Thyroid gland (tissue), 4 donors: Measurements from ENCODE around the gene CMSS1. TPM values are rescaled to one million over a fixed set of nuclear protein-coding genes. Genes with fewer than 3 reads are reported as not detected.

Experiments
- DNase-seq, 2 donors: peaks; one replicate each; pipeline ENCODE4 v3.0.0-alpha.2; 2019
- H3K27ac ChIP-seq, 3 donors: fragments of 200-600 bp; sonication (generic); 1 replicate in 2 of 3; 2 replicates in 1 of 3; pipeline ENCODE4 v1.5.1; 2016 to 2019; ENCODE audit warnings: mild to moderate bottlenecking in 1 of 3, moderate library complexity in 1 of 3
- H3K27me3 ChIP-seq: fragments of 200-600 bp; sonication (generic); one replicate; pipeline ENCODE4 v1.5.1; 2019
- H3K36me3 ChIP-seq, 2 donors: fragments of 200-600 bp; sonication (generic); one replicate each; pipeline ENCODE4 v1.5.1; 2016 to 2019
- H3K4me1 ChIP-seq, 2 donors: fragments of 200-600 bp; sonication (generic); one replicate each; pipeline ENCODE4 v1.5.1; 2017 to 2019
- H3K4me3 ChIP-seq, 3 donors: fragments of 200-600 bp; sonication (generic); replicated peaks in 1 of 3; 1 replicate in 2 of 3; 2 replicates in 1 of 3; pipeline ENCODE4 v1.5.1; 2016; ENCODE audit warnings: mild to moderate bottlenecking in 1 of 3
- H3K9me3 ChIP-seq: fragments of 200-600 bp; sonication (generic); one replicate; pipeline ENCODE4 v1.5.1; 2017
- POLR2A ChIP-seq, 2 donors: fragments of 450-650 bp; IDR thresholded peaks; one replicate each; pipeline ENCODE4 v1.6.1; 2017; ENCODE audit warnings: antibody characterized with exemption in 2 of 2, mild to moderate bottlenecking in 2 of 2, moderate library complexity in 1 of 2
- whole genome bisulfite sequencing, 2 donors: methylation state at CpG; one replicate each; pipeline ENCODE4 v1.1.5; 2017; 5-methylcytosine and 5-hydroxymethylcytosine counted together
- intact Hi-C: fragments of 100-400 bp; cut with DNase I; formaldehyde crosslinking; loops from one replicate; pipeline ENCODE4 v1.15.1; 2023
- total RNA-seq, 4 donors: library from RNA; depleted of rRNA; stranded (reverse); fragments of >200 nt; gene quantifications; one replicate each; pipeline ENCODE4 v1.2.3, GENCODE V29; 2016
- TF ChIP-seq, protein P1 (sequence below), 6 experiments: fragments of 200-600 bp in 3 of 6; fragments of 450-650 bp in 3 of 6; sonication (generic) in 3 of 6; IDR thresholded peaks; one replicate each; pipeline ENCODE4 v1.5.1; 2016 to 2019; ENCODE audit warnings: antibody characterized with exemption in 6 of 6, mild to moderate bottlenecking in 2 of 6, inconsistent platforms in 1 of 6, moderate library complexity in 1 of 6

The CMSS1 gene
- total RNA-seq, 4 donors from 2014 or later = 7.7 to 15.0 (median 12.9) TPM

DNA sequence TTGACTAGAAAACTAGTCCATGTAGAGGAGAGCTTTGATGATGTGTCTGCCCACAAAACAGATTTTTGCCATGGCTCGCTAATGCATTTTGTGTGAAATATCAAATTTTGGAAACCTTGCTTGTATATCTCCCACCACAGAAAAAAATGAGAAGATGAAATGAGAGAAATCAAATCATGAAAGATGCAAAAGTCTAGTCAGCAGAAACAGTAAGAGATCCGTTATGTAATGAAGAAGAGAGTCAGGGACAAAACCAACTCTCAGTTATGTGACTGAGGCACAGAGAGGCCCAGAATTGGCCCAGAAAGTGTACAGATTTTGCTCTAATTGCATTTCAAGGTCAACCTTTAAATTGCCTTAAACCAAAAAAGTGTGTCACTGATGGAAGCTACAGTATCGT, 189.7 kb downstream of the CMSS1 start:
- H3K27me3 ChIP-seq = no peaks in the 10 kb centered on the region
- no peak overlapping the region for H3K27ac ChIP-seq
- no peaks in the 10 kb centered on the region for H3K9me3 ChIP-seq
- intact Hi-C loops = no loop called here
- H3K36me3 ChIP-seq = no peaks in the 10 kb centered on the region
- no peak for DNase-seq
- peaks cover 6 to 8% of the 10 kb centered on the region in 2 donors for H3K4me1 ChIP-seq
- no peak overlapping the region for H3K4me3 ChIP-seq
- 94 to 98% methylated on average over 3 of the region's 3 CpGs for WGBS, 2 donors
- TF ChIP-seq, protein P1, sequence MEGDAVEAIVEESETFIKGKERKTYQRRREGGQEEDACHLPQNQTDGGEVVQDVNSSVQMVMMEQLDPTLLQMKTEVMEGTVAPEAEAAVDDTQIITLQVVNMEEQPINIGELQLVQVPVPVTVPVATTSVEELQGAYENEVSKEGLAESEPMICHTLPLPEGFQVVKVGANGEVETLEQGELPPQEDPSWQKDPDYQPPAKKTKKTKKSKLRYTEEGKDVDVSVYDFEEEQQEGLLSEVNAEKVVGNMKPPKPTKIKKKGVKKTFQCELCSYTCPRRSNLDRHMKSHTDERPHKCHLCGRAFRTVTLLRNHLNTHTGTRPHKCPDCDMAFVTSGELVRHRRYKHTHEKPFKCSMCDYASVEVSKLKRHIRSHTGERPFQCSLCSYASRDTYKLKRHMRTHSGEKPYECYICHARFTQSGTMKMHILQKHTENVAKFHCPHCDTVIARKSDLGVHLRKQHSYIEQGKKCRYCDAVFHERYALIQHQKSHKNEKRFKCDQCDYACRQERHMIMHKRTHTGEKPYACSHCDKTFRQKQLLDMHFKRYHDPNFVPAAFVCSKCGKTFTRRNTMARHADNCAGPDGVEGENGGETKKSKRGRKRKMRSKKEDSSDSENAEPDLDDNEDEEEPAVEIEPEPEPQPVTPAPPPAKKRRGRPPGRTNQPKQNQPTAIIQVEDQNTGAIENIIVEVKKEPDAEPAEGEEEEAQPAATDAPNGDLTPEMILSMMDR (IDR thresholded peaks at IDR 0.05) = no peak
- no peak for TF ChIP-seq POLR2A (IDR thresholded peaks at IDR 0.05)

DNA sequence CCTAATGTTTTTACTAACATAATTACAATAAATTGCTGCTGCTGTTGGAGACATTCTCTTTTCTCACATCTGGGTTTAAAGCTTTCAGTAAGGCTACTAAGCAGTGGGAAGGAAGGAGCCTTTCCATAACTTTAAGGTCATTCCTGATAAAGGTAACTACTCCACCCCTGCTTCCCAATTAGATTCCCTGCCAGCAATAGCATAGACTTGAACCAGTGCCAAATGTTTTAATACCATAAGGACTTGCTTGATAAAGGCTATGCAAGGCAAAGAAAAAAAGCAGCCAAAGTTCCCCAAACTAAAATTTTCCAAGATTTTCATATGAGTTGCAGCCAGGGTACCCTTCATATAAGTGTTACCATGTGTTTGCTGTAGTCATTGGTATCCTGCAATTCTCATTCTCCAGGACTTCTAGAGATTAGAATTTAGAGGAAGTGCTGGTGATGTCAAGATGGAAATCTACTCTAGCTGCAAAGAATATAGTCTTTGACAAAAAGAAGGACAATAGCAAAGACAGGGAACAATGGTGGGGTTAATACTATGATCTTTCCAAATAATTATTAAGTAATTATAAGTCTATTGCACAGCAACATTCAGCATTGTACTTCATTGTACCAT, 190.5 kb downstream of the CMSS1 start:
- Histone ChIP-seq H3K27ac (no peak overlapping the region), H3K36me3 (no peaks in the 10 kb centered on the region), H3K4me1 (peaks cover 6 to 8% of the 10 kb centered on the region in 2 donors), H3K9me3 (no peaks in the 10 kb centered on the region), H3K4me3 (no peak overlapping the region), H3K27me3 (no peaks in the 10 kb centered on the region)
- intact Hi-C loops = no loop called here
- TF ChIP-seq, protein P1 (IDR thresholded peaks at IDR 0.05) = no peak
- no peak for TF ChIP-seq POLR2A (IDR thresholded peaks at IDR 0.05)
- DNase-seq = no peak

DNA sequence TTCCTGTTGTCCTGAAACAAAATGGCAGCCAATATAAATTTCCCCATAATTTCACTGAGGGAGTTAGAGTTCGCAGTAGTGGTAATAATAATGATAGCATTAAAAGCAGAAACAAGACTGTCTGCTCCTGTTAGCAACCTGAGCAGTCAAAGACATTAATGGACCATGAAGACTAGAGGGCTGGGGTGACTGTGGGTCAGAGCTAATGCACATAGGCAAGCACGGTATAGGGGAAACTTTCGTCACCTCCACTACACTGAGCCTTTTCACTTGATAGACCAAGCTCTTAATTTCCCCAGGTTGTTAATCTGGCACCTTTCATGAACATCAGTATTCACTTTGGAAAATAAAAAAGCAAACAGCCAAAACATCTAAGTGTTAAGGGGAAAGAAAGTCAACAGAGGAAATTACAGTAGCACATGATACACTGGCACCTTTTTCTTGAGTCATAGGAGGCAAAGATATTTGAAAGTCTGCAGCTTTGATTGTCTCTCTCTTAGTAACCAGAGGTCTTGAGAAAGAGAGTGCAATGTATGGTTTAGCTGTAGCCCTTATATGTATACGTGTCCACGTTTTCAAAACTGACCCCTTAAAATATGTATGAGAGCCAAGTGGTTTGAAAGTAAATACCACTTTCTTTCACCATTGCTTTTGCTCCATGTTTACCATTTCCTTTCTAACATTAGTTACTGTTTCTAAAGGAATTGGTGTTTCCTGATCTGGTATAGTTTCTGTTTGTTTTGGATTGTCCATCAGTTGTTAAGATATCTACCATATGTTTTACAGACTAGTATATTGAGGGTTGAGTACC, 191.8 kb downstream of the CMSS1 start:
- 68 to 74% methylated on average over 5 of the region's 5 CpGs for WGBS, 2 donors
- H3K27me3 ChIP-seq = no peaks in the 10 kb centered on the region
- no peak overlapping the region for H3K27ac ChIP-seq

DNA sequence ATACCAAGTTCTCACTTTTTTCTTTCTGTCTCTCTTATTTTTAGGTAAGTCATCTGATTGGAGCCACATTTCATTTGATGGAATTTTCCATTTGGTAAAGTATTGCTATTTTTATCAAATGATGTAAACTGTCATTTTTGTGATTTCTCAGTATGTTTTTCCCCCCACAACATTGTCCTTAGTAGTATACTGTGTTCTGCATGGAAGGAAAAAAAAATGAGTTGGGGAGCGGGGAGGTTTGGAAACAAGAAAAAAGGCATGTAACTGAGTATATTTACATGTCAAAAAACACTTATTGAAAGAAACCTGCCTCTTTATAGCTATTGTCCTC, 192.4 kb downstream of the CMSS1 start:
- DNase-seq = no peak
- Histone ChIP-seq H3K27ac (no peak overlapping the region), H3K4me1 (peaks cover 6 to 8% of the 10 kb centered on the region in 2 donors), H3K36me3 (no peaks in the 10 kb centered on the region), H3K9me3 (no peaks in the 10 kb centered on the region), H3K4me3 (no peak overlapping the region), H3K27me3 (no peaks in the 10 kb centered on the region)
- intact Hi-C loops = no loop called here
- WGBS, 2 donors = 89 to 95% methylated on average over 1 of the region's 1 CpG
- TF ChIP-seq, protein P1 (IDR thresholded peaks at IDR 0.05) = no peak

More for the DNA sequence above, 191.8 kb downstream of the CMSS1 start:
- no peak for DNase-seq
- Histone ChIP-seq H3K9me3 (no peaks in the 10 kb centered on the region), H3K4me3 (no peak overlapping the region), H3K36me3 (no peaks in the 10 kb centered on the region), H3K4me1 (peaks cover 6 to 8% of the 10 kb centered on the region in 2 donors)
- no peak for TF ChIP-seq POLR2A (IDR thresholded peaks at IDR 0.05)
- intact Hi-C loops = no loop called here

DNA sequence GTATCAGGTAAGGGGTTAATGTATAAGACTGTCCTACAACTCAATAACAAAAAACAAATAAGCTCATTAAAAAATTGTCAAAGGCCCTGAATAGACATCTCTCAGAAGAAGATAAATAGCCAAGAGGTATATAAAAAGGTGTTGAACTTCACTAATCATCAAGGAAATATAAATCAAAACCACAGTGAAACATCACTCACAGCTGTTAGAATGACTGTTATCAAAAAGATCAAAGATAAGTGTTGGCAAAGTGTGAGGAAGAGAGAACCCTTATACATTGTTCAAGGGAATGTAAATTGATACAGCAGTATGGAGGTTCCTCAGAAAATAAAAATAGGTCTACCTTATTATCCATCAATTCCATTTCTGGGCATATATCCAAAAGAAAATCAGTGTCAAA, 201.1 kb downstream of the CMSS1 start:
- no peaks in the 10 kb centered on the region for H3K36me3 ChIP-seq
- TF ChIP-seq, protein P1 (IDR thresholded peaks at IDR 0.05) = no peak
- no peak for TF ChIP-seq POLR2A (IDR thresholded peaks at IDR 0.05)
- peaks cover 6 to 17% of the 10 kb centered on the region in 2 donors for H3K4me1 ChIP-seq
- no peaks in the 10 kb centered on the region for H3K9me3 ChIP-seq
- no peak overlapping the region for H3K4me3 ChIP-seq
- no peak overlapping the region for H3K27ac ChIP-seq
- H3K27me3 ChIP-seq = no peaks in the 10 kb centered on the region
- intact Hi-C loops = no loop called here
- DNase-seq = no peak
